ENCODE measurements around the gene COP1.

GRCh38 chr1:176056312-176056711 is 150.8 kb downstream of the COP1 start:
- TF ChIP-seq, protein P1, sequence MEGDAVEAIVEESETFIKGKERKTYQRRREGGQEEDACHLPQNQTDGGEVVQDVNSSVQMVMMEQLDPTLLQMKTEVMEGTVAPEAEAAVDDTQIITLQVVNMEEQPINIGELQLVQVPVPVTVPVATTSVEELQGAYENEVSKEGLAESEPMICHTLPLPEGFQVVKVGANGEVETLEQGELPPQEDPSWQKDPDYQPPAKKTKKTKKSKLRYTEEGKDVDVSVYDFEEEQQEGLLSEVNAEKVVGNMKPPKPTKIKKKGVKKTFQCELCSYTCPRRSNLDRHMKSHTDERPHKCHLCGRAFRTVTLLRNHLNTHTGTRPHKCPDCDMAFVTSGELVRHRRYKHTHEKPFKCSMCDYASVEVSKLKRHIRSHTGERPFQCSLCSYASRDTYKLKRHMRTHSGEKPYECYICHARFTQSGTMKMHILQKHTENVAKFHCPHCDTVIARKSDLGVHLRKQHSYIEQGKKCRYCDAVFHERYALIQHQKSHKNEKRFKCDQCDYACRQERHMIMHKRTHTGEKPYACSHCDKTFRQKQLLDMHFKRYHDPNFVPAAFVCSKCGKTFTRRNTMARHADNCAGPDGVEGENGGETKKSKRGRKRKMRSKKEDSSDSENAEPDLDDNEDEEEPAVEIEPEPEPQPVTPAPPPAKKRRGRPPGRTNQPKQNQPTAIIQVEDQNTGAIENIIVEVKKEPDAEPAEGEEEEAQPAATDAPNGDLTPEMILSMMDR (IDR thresholded peaks at IDR 0.05) = no peak
- TF ChIP-seq POLR2A (IDR thresholded peaks at IDR 0.05) = no peak

Measured in esophagus squamous epithelium (tissue), 4 donors.